Raji (cell line): ENCODE measurements around the gene ITPKA.

Experiments used
- POLR2A ChIP-seq: IDR thresholded peaks from 2 replicates; pipeline ENCODE4 v1.6.1; 2011; ENCODE audit warnings: low read depth, low read length, control low read depth; ENCODE audit not compliant: insufficient read depth

The ITPKA gene

DNA sequence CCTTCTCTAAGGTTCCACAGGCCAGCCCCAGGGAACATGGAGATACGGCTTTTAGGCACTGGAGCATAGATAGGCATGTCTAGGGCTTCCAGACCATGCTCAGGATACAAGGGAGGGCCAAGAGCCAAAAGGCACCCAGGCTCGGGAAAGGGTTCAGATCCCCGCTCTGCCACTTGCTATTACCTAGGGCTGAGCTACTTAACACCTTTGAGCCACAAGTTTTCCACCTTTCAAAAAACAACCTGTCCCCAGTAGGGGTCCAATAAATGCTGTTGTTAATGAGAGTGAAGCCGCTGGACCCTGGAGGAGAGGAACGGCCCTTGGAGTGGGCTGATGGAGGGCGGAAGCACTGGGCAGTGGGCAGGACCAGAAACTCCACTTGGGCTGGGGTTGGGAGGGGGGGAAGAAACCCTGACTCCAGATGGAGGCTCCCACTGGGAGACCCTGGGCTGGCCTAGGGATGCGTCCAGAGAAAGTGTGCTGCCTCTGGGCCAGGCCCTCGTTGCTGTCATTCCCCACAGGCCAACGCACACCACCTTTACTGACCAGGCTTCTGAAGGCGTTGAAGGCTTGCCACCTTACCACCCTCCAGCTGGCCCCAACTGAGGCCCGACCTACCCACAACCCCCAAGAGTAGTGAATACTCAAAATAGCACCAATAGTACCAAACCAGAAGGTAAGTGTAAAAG lies 8.6 kb upstream of the ITPKA start:
- TF ChIP-seq POLR2A: no peak

DNA sequence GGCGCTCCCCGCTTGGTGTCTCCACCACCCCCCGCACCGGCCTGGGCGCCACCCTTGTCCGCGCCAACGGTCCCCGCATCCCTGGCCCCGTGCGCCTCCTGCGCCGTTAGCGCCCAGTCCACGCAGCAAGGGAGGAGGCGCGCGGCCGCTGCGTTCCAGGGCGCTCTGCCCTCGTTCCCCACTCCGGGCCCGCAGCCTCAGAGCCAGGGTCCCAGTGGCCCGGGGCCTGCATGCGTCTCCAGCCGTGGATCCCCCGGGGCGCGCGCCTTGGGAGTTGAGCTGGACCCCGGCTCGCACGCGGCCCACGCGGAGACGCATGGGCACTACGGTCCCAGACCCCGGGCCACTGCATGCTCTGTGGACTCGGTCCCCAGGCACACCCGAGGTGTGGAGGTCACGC lies 7.4 kb upstream of the ITPKA start:
- no peak for TF ChIP-seq POLR2A

DNA sequence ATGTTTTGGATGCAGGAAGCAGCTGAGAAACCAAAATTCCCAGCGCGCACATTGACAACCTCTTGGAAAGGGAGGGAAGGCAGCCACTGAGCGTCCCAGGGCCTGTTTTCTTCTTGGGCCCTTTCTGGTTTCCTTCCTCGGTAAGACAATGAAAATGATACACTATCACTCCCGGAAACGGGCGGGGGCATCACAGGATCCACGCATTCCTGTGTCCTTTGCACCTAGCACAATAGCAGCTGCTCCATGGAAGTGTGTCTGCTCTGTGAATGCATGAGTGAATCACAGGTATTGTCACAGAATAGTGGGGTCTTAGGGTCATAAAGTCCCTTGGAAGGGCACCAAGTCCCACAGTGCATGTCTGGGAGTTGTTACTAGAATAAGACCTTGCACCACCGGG lies 6.3 kb upstream of the ITPKA start:
- TF ChIP-seq POLR2A: no peak

DNA sequence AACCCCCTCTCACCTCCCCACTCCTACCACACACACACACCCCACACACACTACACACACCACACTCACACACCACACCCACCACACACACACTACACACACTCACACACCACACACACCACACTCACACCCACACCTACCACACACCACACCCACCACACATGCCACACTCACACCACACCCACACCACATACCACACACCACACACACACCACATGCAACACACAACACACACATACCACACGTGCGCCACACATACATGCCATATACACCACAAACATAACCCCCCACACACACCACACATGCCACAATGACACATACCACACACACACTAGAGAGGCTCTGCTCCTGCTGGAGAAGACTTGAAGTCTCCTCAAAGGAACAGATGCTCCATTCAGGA lies 5.9 kb upstream of the ITPKA start:
- TF ChIP-seq POLR2A: no peak

DNA sequence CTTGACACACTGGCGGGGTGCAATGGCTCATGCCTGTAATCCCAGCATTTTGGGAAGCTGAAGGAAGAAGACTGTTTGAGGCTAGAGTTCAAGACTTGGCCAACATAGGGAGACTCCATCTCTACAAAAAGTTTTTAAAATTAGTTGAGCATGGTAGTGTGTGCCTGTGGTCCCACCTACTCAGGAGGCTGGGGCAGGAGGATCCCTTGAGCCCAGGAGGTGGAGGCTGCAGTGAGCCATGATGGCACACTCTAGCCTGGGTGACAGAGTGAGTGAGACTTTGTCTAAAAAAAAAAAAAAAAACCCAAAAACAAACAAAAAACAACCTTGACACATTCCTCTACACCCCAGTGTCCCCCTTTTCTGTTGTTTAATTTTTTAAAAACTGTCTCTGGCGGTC lies 4.0 kb upstream of the ITPKA start:
- no peak for TF ChIP-seq POLR2A

DNA sequence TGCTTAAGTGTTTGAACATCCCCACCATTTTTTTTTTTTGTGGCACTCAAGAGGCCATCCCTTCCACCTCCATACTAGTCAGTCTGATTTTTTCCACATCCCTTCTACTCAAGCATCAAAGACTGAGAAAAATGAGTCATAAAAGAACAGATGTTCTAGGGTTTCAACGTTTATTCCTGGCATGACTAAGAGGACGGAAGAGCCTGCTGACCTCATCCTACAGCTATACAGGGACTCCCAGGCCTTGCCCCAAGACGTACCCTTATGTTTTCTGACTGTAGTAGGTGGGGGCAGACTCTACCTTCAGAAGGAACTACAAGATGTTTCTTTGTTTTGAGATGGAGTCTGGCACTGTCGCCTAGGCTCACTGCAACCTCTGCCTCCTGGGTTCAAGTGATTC lies 3.3 kb upstream of the ITPKA start:
- no peak for TF ChIP-seq POLR2A

DNA sequence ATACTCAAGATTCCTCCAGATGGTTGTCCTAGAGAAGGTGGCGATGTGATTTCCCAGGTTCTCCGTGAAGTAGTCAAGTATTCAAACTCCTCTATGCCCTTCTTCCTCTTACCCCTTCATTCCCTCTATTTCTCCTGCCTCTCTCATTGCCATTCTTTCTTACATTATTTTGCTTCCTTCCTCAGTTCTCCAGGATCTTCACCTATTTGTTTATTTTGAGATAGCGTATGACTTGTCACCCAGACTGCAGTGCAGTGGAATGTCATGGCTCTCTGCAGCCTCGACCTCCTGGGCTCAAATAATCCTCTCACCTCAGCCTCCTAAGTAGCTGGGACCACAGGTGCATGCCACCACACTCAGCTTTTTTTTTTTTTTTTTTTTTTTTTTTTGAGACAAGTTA lies 1.8 kb upstream of the ITPKA start:
- TF ChIP-seq POLR2A: no peak

DNA sequence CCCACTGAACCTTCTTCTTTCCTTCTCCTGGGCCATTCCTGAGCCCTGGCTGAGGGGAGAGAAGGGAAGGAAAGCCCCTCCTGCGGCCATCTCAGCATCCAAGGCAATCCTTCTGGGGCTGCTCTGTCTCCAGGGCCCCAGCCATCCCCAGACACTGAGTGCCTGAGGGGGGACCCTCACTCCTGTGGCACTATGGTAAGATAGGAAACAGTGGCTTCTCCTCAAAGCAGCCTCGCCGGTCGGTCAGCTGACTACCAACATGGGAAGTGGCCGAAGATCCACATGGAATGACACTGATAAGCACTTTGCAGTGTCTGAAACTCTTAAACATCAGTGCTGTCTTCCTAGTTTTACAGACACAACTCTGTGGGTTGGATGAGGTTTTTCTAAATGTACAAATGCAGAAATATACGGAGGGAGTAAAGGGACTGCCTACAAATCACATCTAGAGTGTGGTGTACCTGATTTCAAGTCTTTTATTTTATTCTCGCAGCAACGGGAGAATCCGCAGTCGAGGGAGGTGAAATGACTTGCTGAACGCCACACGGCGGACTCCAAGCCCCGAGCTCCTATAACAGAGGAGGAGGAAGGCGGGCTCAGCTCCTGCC lies 973 bp upstream of the ITPKA start:
- no peak for TF ChIP-seq POLR2A

DNA sequence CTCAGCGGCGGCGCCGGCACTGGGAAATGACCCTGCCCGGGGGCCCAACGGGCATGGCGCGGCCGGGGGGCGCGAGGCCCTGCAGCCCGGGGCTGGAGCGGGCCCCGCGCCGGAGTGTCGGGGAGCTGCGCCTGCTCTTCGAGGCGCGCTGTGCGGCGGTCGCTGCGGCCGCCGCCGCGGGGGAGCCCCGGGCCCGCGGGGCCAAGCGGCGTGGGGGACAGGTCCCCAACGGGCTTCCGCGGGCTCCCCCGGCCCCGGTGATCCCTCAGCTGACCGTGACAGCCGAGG lies 172 bp downstream of the ITPKA start:
- no peak for TF ChIP-seq POLR2A

DNA sequence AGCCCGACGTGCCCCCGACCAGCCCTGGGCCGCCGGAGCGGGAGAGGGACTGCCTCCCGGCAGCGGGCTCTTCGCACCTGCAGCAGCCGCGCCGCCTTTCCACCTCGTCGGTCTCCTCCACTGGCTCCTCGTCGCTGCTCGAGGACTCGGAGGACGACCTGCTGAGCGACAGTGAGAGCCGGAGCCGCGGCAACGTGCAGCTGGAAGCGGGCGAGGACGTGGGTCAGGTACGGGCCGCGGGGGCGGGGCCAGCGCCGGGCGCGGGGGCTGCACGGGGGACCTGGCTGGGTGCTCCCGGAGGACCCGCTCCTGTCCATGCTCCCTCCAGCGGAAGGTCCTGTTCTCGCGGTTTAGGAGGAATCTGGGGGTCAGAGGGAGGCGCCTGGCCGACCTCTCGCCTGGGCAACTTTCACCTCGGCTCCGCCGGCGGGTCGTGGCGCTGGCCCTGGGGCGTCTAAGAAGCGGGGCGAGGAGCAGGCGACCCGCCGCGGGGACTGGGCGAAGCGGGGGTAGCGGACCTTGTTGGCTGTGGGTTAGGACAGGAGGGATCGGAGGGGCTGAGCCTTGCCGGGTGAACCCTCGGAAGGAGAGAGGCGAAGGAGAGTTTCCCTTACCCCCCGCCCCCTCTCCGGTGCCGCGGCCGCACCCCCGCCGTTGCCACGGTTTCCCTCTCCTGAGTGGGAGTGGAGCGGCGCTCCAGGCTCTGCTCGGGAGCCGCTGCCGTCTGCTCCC lies 682 bp downstream of the ITPKA start:
- no peak for TF ChIP-seq POLR2A

DNA sequence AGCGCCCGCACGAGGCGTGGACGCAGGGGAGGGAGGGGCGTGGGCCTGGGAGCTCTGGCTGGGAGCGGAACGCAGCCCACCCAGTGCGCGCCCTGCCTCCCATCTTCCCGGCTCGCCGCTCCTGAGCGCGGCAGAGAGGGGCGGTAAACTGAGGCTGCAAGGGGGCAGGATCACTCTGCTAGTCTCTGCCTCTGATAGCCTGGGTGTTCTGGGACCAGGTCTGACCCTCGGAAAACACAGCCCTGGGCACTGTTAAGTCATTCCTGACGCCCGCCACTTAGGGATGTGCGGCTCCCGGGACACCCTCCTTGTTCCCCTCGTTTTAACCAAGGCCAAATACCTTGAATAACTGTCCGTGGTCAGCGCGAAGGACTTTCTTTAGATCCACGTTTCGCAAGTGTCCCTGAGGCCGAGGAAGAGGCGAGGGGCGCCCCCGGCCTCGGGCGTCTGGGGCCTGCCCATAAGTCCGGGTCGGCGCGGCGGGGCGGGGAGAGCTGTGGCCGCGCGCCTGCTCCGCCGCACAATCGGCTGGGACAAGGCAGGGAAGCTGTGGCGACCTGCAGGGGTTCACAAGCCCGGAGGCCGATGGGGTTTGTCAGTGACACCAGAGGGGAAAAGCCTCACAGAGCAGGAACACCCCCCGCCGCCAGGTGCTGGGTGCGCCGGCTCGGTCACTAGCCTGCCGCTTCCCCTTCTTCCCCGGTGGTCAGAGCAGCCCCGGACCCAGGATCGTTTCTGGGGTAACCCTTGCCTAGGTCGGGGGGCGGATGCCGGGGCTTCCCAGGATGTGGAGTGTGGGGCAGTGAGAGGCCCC lies 1.5 kb downstream of the ITPKA start:
- TF ChIP-seq POLR2A: no peak

DNA sequence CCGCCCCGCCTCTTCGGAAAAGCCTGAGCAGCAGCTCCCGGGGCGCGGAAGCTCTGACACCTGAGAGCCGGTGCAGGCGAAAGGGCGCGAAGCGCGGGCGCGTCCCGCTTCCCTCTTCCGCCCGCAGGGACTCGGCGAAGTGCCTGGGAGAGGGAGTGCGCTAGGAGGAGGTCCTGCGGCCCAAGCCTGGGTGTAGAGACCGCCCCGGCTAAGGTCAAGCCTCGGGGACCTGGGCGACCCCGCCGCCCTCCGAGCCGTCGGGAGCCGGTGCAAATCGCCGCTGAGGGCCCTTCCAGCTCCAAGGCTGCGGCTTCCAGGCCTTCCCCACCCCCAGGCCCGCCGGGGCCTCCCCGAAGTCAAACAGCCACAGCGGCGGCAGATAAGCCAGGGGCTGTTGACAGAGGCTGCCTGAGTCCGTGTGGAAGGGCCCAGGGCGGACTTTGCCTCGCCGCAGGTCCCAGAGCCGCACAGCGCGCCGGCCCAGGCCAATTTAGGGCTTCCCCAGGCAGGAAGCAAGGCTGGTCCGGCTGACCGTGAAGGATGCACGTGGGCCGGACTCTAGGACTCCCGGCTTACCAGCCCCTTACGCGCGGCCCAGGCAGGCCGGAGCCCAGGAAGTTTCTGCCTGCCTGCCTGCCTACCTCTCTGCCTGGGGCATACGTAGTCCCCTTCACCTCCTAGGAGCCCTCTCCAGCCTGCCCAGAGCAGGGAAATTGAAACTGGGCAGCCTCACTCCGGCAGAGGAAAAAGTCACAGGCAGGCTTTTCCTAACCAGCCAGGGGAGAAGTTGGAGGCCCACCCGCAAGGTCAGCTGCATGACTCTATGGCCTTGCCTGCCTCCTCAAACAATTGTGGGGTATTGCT lies 2.3 kb downstream of the ITPKA start:
- TF ChIP-seq POLR2A: no peak

DNA sequence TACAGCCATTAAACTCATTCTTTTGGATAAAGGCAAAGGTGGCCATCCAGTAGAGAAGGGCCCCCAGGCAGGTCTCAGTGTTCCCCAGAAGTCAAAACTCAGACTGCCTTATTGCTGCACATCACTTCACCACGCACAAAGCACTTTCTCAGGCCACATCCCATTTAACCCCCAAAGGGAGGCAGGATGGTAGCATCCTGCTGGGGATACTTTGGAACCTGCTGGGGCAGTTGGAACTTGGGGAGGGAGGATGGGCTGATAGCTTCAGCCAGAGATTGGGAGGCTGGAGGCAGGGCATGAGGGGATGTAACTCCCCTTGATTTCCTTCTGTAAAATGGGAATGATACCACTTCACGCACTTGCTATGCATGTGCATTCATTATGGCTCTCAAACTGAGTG lies 5.0 kb downstream of the ITPKA start:
- TF ChIP-seq POLR2A: no peak

DNA sequence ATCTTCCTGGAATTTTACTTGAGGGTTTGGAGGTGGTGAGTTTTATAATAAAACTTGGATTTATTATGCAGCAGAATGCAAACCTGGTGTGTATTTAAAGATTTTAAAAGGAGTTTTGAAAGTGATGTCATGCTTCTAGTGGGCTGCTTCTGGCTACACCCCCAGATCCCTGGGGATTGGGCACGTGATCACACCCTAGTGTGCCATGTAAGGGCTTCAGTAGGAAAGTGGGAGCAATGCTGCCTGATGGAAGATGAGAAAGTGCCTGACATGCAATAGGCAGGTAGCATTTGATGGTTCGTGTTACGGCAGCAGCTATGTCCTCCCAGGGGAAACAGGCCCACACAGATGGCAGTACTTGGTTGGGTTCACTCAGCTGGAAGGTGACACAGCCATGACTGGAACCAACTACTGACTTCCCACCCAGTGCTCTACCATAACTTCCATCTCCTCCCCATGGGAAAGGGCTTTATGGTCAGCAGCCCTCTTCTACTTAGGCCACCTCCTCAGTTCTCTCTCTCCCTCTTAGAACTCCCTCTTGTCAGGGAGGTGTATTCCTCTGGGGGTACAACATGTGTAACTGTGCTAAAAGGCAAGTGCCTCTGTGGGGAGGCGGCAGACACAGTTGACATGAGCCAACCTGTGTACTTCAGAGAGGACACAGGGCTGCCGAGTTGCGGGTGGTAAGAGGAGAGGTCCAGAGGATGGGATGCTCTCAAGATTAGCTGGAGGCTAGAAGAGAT lies 5.6 kb downstream of the ITPKA start:
- TF ChIP-seq POLR2A: no peak

DNA sequence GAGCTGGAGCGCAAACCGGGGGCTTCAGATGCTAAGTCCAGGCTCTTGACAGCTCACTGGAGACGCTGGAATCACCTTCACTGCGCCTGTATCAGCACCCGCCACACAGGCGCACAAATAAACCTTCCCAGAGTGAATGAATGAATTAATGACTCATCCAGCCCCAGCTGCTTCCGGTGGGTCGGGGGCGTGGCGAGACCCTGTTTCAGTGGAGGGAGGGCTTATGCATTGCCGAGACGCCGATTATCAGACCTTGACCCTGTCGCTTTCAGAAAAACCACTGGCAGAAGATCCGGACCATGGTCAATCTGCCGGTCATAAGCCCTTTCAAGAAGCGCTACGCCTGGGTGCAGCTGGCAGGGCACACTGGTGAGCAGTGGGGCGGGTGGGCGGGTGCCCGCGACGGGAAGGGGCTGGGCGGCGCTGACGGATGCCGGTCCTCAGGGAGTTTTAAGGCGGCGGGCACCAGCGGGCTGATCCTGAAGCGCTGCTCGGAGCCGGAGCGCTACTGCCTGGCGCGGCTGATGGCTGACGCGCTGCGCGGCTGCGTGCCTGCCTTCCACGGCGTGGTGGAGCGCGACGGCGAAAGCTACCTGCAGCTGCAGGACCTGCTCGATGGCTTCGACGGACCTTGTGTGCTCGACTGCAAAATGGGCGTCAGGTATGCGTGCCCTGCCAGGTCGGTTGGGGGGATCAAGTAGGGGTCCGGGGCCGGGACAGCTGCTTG lies 7.7 kb downstream of the ITPKA start:
- no peak for TF ChIP-seq POLR2A
